Ectodermal cell (in vitro differentiated cells): ENCODE results near the gene ELF2.
"Not testable (repeated sequence)": the region's sequence is repeated elsewhere in the genome, so short reads cannot be mapped to it uniquely, and the experiment has no call there.

ENCODE experiments used
- H3K27ac ChIP-seq: 2 replicates; pipeline ENCODE4 v1.7.0; 2013; ENCODE audit warnings: mild to moderate bottlenecking, low read depth, low read length; ENCODE audit not compliant: insufficient read depth, poor library complexity, severe bottlenecking
- H3K27me3 ChIP-seq: 2 replicates; pipeline ENCODE4 v1.7.0; 2013; ENCODE audit warnings: mild to moderate bottlenecking, low read length; ENCODE audit not compliant: insufficient read depth, control insufficient read depth, poor library complexity, severe bottlenecking
- H3K36me3 ChIP-seq: one replicate; pipeline ENCODE4 v1.7.0; 2013; ENCODE audit warnings: low read length; ENCODE audit not compliant: control insufficient read depth, insufficient read depth
- H3K4me1 ChIP-seq: one replicate; pipeline ENCODE4 v1.7.0; 2013; ENCODE audit warnings: low read length; ENCODE audit not compliant: control insufficient read depth, insufficient read depth
- H3K4me3 ChIP-seq: 2 replicates; pipeline ENCODE4 v1.7.0; 2013; ENCODE audit warnings: low read depth, low read length, control low read depth; ENCODE audit not compliant: insufficient read depth
- H3K9me3 ChIP-seq: 2 replicates; pipeline ENCODE4 v1.7.0; 2013; ENCODE audit warnings: mild to moderate bottlenecking, low read length, moderate library complexity; ENCODE audit not compliant: control insufficient read depth
- WGBS, 2 experiments: methylation state at CpG; one replicate each; pipeline ENCODE4 v1.1.7; 2013; ENCODE audit warnings: missing lambda C conversion rate in 2 of 2; 5-methylcytosine and 5-hydroxymethylcytosine counted together

The ELF2 gene

DNA sequence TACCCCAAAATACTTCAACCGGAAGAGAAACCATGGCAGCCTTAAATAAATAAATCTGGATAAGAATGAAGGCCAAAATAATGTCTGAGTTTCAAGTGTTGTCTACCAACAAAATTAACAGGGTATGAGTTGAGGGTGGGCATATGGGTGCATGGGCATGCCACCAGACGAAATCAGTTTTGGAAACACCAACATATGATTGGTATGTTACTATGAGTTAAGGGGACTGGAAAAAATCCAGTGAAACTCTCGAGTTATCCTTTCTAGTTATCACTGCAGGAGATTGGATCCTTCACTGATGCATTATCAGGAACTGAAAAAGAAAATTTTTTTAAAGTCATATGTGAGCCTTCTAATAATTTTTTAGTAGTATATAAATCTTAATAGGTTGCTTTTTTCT, 129.0 kb downstream of the ELF2 start:
- Histone ChIP-seq H3K27me3 (no peaks in the 10 kb centered on the region), H3K27ac (no peak overlapping the region), H3K4me3 (no peak overlapping the region), H3K4me1 (no peaks in the 10 kb centered on the region), H3K9me3 (no peaks in the 10 kb centered on the region), H3K36me3 (peaks cover 9% of the 10 kb centered on the region)
- WGBS, 2 experiments, result 93 to 95% methylated on average over 2 to 3 of the region's 3 CpGs

DNA sequence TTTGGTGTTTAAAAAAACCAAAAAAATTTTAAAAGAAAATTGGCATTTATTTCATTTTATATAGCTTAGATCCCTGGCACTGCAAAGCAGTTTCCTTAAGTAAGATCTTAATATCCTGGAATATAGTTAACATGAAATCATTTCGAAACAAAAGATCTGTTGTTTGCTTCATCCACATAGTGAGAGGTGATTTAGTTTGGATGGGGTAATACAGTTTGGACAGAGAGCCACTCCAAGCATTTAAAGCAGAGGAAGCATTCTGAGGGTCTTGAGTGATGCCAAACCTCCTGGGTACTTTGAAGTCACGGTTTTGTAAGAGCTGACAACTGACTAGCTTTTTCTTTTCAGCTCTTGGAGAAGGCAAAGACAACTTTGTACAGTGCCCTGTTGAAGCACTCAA, 132.7 kb downstream of the ELF2 start:
- no peaks in the 10 kb centered on the region for H3K9me3 ChIP-seq
- H3K4me1 ChIP-seq, result no peaks in the 10 kb centered on the region
- peaks cover 9% of the 10 kb centered on the region for H3K36me3 ChIP-seq
- no peak overlapping the region for H3K27ac ChIP-seq
- H3K27me3 ChIP-seq, result no peaks in the 10 kb centered on the region
- H3K4me3 ChIP-seq, result no peak overlapping the region
- WGBS, 2 experiments, result 94 to 96% methylated on average over 2 of the region's 2 CpGs

GRCh38 chr4:139042981-139043460, 134.0 kb downstream of the ELF2 start:
- H3K9me3 ChIP-seq, result no peaks in the 10 kb centered on the region
- H3K27ac ChIP-seq, result no peak overlapping the region
- H3K4me3 ChIP-seq, result no peak overlapping the region
- H3K36me3 ChIP-seq, result peaks cover 9% of the 10 kb centered on the region
- no peaks in the 10 kb centered on the region for H3K27me3 ChIP-seq
- WGBS, 2 experiments, result 94% methylated on average over 10 of the region's 10 CpGs
- H3K4me1 ChIP-seq, result no peaks in the 10 kb centered on the region

GRCh38 chr4:139038874-139039443, 138.1 kb downstream of the ELF2 start:
- H3K27me3 ChIP-seq, result no peaks in the 10 kb centered on the region
- WGBS, 2 experiments, result 91% methylated on average over 1 of the region's 1 CpG; no CpG with 5 or more reads in 1 of the 2 experiments
- H3K4me3 ChIP-seq, result no peak overlapping the region
- no peaks in the 10 kb centered on the region for H3K4me1 ChIP-seq
- H3K27ac ChIP-seq, result no peak overlapping the region
- H3K9me3 ChIP-seq, result no peaks in the 10 kb centered on the region
- no peaks in the 10 kb centered on the region for H3K36me3 ChIP-seq

DNA sequence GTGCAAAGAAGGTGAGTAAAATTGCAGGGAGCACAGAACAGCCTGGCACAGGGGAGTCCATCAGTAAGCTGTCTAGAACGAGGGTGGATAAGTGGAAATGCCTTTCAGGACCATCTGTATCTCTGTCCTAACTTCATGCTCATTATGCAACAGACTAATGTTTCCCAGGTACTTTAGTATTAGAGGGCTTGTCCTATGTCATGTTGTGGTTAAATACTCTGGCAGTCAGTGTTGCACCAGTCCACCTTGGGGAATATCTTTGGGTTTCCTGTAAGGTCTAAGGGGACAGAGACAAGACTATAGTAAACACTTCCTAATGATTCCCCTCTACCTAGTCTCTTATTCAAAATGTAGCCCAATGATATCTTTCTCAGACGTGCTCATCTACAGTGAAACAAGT, 140.1 kb downstream of the ELF2 start:
- 84 to 94% methylated on average over 2 of the region's 2 CpGs for WGBS, 2 experiments
- no peak overlapping the region for H3K4me3 ChIP-seq

GRCh38 chr4:139035650-139036049, 141.4 kb downstream of the ELF2 start:
- Histone ChIP-seq H3K9me3 (no peaks in the 10 kb centered on the region), H3K4me3 (no peak overlapping the region), H3K4me1 (no peaks in the 10 kb centered on the region), H3K27ac (no peak overlapping the region), H3K36me3 (no peaks in the 10 kb centered on the region), H3K27me3 (no peaks in the 10 kb centered on the region)
- WGBS, 2 experiments, result 94 to 95% methylated on average over 5 of the region's 5 CpGs

More for the DNA sequence above, 140.1 kb downstream of the ELF2 start:
- H3K9me3 ChIP-seq, result no peaks in the 10 kb centered on the region
- H3K36me3 ChIP-seq, result no peaks in the 10 kb centered on the region
- H3K4me1 ChIP-seq, result no peaks in the 10 kb centered on the region
- H3K27ac ChIP-seq, result no peak overlapping the region
- H3K27me3 ChIP-seq, result no peaks in the 10 kb centered on the region

- 70 to 73% methylated on average over 14 of the region's 14 CpGs for WGBS, 2 experiments
- Histone ChIP-seq H3K27me3 (no peaks in the 10 kb centered on the region), H3K9me3 (no peaks in the 10 kb centered on the region), H3K27ac (no peak overlapping the region), H3K4me1 (no peaks in the 10 kb centered on the region), H3K36me3 (no peaks in the 10 kb centered on the region), H3K4me3 (no peak overlapping the region)
Measured at GRCh38 chr4:139030614-139031235, 146.3 kb downstream of the ELF2 start.

DNA sequence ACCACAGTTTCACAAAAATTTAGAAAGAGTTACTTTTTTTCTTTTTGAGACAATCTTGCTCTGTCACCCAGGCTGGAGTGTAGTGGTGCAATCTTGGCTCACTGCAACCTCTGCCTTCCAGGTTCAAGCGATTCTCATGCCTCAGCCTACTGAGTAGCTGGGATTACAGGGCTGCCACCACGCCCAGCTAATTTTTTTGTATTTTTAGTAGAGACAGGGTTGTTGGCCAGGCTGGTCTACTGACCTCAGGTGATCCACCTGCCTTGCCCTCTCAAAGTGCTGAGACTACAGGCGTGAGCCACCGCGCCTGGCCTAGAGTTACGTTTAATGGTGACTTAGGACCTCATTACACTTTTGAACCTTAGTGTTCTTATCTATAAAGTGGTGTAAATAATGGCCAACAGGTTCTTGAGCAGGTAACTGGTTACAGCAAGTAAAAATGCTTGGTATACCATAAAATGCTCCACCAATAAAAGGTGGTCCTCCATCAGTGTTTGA, 147.1 kb downstream of the ELF2 start:
- H3K27me3 ChIP-seq, H3K27ac ChIP-seq, H3K4me1 ChIP-seq, H3K4me3 ChIP-seq, H3K9me3 ChIP-seq, H3K36me3 ChIP-seq: not testable (repeated sequence)
- WGBS, 2 experiments, result 88 to 95% methylated on average over 6 of the region's 6 CpGs

- Histone ChIP-seq H3K27me3 (no peaks in the 10 kb centered on the region), H3K4me1 (no peaks in the 10 kb centered on the region), H3K9me3 (no peaks in the 10 kb centered on the region), H3K4me3 (no peak overlapping the region), H3K27ac (no peak overlapping the region), H3K36me3 (no peaks in the 10 kb centered on the region)
- WGBS, 2 experiments, result 81 to 84% methylated on average over 11 of the region's 11 CpGs
Measured at GRCh38 chr4:139028191-139028661, 148.8 kb downstream of the ELF2 start.

- 90 to 94% methylated on average over 5 of the region's 5 CpGs for whole genome bisulfite sequencing, 2 experiments
- Histone ChIP-seq H3K36me3 (no peaks in the 10 kb centered on the region), H3K9me3 (no peaks in the 10 kb centered on the region), H3K4me3 (no peak overlapping the region), H3K27me3 (no peaks in the 10 kb centered on the region), H3K27ac (no peak overlapping the region), H3K4me1 (no peaks in the 10 kb centered on the region)
Measured at GRCh38 chr4:139027776-139028175, 149.2 kb downstream of the ELF2 start.
